GM10248 (cell line): ENCODE data around the gene JAG2.
A peak's percentile ranks its signal among the peaks of the same experiment; 100 is the strongest.

Experiments used
- CTCF ChIA-PET: fragments of 300-600 bp; sonication (Branson Sonifier 250); formaldehyde crosslinking; extraction: SDS; loops from one replicate; lab custom pipeline; 2021; ENCODE audit warnings: antibody characterized with exemption; lab: Yijun Ruan, JAX
- POLR2A ChIA-PET: fragments of 350-650 bp; sonication (Branson Sonifier 250); formaldehyde crosslinking; extraction: SDS; loops from one replicate; lab custom pipeline; 2020; ENCODE audit warnings: antibody characterized with exemption; lab: Yijun Ruan, JAX
- DNase-seq: peaks from one replicate; pipeline ENCODE4 v3.0.0; 2012; ENCODE audit errors: extremely low spot score
- CTCF ChIP-seq: IDR thresholded peaks from 2 replicates; pipeline ENCODE4 v1.5.1; 2012; ENCODE audit warnings: mild to moderate bottlenecking, low read depth; ENCODE audit errors: extremely low read depth, missing control alignments, control extremely low read depth

JAG2 gene

GRCh38 chr14:105173145-105173544 lies 4.6 kb upstream of the JAG2 start:
- POLR2A ChIA-PET: no interaction called here
- no peak for TF ChIP-seq CTCF
- CTCF ChIA-PET: no interaction called here
- no peak for DNase-seq

- no peak for DNase-seq
- TF ChIP-seq CTCF: no peak
- ChIA-PET POLR2A (no interaction called here), CTCF (interaction anchor here (0.7 kb wide), 1 partner anchor 31 kb away, joined by 3 read pairs; no protein-coding TSS in a partner anchor)
Measured at GRCh38 chr14:105172476-105172875, 3.9 kb upstream of the JAG2 start.

- no peak for TF ChIP-seq CTCF
- no peak for DNase-seq
- ChIA-PET CTCF (no interaction called here), POLR2A (no interaction called here)
Measured at GRCh38 chr14:105171004-105171673, 2.6 kb upstream of the JAG2 start.

GRCh38 chr14:105169776-105170655 lies 1.4 kb upstream of the JAG2 start:
- TF ChIP-seq CTCF: no peak
- DNase-seq: no peak
- CTCF ChIA-PET: interaction anchor here (1.1 to 1.3 kb wide), 2 partner anchors 10 to 182 kb away, joined by 3 to 4 read pairs; no protein-coding TSS in a partner anchor
- POLR2A ChIA-PET: no interaction called here

- TF ChIP-seq CTCF: peak; percentile 54
- CTCF ChIA-PET: interaction anchor here (1.1 to 1.3 kb wide), 2 partner anchors 11 to 183 kb away, joined by 3 to 4 read pairs; no protein-coding TSS in a partner anchor
- no peak for DNase-seq
- POLR2A ChIA-PET: no interaction called here
Measured at GRCh38 chr14:105168979-105169507, 467 bp upstream of the JAG2 start.

GRCh38 chr14:105168093-105168420 lies 519 bp downstream of the JAG2 start:
- no peak for DNase-seq
- no peak for TF ChIP-seq CTCF
- POLR2A ChIA-PET: no interaction called here
- CTCF ChIA-PET: no interaction called here
